GM18867 (cell line): ENCODE measurements around the gene CPSF7.

Source experiments
- ATAC-seq: cut with Tn5 transposase; IDR thresholded peaks from one replicate; pipeline ENCODE4 v1.9.1; 2021; ENCODE audit warnings: mild to moderate bottlenecking, moderate library complexity; ENCODE audit not compliant: unreplicated experiment

Gene CPSF7

GRCh38 chr11:61357894-61358239 lies 71.9 kb downstream of the CPSF7 start:
- ATAC-seq, result no peak

DNA sequence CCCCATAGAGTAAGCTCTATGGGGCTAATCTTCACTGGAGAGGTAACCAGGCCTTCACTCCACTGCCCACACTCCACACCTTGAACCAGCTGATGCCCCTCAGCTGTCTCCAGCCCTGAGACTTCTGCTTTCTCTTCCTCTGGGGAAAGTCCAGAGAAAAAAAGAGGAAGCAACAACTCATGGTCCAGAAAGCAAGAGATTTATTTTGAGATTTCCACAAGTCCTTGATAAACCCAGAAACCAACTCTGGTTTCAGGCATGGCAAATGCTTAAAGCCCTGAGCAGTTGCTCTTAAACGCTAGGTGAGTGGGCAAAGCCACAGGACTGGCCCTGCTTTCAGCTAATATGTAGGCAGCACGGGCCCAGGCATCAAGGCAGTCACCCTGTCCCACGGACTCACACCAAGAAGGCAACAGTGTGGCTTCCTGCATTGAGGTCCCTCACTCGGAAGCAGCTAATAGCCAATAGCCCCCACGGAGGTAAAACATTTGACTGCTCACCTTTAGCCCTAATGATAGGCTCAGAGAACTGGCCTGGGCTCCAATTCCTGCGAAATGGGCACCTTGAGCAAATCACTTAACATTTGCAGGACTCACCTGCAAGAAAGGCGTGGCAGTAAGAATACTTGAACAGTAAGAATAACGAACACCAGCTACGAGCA lies 72.4 kb downstream of the CPSF7 start:
- ATAC-seq, result peak; percentile 46

- no peak for ATAC-seq
These were observed 73.1 kb downstream of the CPSF7 start for GRCh38 chr11:61356706-61357105.

DNA sequence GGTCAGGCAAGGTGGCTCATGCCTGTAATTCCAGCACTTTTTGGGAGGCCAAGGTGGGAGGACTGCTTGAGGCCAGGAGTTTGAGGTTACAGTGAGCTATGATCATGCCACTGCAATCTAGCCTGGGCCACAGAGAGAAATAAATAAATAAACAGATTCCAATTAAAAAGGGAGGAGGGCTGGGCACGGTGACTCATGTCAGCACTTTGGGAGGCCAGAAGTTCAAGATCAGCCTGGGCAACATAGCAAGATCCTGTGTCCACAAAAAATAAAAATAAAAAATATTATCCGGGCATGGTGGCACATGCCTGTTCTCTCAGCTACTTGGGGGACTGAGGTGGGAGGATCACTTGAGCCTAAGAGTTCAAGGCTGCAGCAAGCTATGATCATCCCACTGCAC lies 75.6 kb downstream of the CPSF7 start:
- no peak for ATAC-seq

GRCh38 chr11:61353131-61354067 lies 76.4 kb downstream of the CPSF7 start:
- ATAC-seq, result no peak
